ENCODE data around the gene GALNT17. TPM values are rescaled to one million over a fixed set of nuclear protein-coding genes. Genes with fewer than 3 reads are reported as not detected.
A peak's percentile ranks its signal among the peaks of the same experiment; 100 is the strongest.
"Not testable (repeated sequence)": the region's sequence is repeated elsewhere in the genome, so short reads cannot be mapped to it uniquely, and the experiment has no call there.

The GALNT17 gene
- total RNA-seq, 3 donors from 2014 or later = 1.2 to 9.9 (median 3.3) TPM

DNA sequence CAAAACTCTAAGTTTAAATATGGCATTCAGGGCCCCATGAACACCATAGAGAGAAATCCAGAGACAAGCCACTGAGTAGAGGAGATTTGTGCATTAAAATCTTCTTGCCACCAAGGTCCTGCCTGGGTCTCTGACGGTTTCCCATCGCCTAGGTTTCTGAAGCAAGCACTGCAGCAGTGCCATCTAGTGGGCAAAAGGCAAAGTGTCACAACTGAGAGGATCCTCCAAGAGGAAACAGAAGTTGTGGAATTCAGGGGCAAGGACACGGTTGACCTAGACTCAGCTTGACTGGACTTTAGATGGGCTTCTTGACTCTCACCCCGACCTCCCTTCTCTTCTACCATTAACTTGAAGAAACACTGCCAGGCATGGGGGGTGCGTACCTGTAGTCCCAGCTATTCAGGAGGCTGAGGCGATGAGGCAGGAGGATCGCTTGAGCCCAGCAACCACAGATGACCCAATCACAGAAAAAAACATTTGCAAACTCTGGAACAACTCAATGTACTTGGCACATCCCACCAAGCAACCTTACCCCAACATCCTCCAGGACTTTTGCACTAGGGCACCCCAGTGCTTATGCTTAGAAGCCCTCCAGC lies 604.1 kb downstream of the GALNT17 start:
- Histone ChIP-seq H3K9me3 (no peaks in the 10 kb centered on the region), H3K27me3 (no peaks in the 10 kb centered on the region), H3K4me3 (no peak overlapping the region), H3K4me1 (no peaks in the 10 kb centered on the region), H3K36me3 (no peaks in the 10 kb centered on the region), H3K27ac (no peak overlapping the region)
- peak; percentile 32 to 63 for DNase-seq (ENCODE audit: low spot score in 2 of 2)
- intact Hi-C loops (cut with DNase I; ENCODE audit: low total_unique reads) = no loop called here
- TF ChIP-seq, protein P1, sequence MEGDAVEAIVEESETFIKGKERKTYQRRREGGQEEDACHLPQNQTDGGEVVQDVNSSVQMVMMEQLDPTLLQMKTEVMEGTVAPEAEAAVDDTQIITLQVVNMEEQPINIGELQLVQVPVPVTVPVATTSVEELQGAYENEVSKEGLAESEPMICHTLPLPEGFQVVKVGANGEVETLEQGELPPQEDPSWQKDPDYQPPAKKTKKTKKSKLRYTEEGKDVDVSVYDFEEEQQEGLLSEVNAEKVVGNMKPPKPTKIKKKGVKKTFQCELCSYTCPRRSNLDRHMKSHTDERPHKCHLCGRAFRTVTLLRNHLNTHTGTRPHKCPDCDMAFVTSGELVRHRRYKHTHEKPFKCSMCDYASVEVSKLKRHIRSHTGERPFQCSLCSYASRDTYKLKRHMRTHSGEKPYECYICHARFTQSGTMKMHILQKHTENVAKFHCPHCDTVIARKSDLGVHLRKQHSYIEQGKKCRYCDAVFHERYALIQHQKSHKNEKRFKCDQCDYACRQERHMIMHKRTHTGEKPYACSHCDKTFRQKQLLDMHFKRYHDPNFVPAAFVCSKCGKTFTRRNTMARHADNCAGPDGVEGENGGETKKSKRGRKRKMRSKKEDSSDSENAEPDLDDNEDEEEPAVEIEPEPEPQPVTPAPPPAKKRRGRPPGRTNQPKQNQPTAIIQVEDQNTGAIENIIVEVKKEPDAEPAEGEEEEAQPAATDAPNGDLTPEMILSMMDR (IDR thresholded peaks at IDR 0.05) = peak; percentile 55 to 67 (median 66)
- no peak for TF ChIP-seq POLR2AphosphoS5 (IDR thresholded peaks at IDR 0.05)

DNA sequence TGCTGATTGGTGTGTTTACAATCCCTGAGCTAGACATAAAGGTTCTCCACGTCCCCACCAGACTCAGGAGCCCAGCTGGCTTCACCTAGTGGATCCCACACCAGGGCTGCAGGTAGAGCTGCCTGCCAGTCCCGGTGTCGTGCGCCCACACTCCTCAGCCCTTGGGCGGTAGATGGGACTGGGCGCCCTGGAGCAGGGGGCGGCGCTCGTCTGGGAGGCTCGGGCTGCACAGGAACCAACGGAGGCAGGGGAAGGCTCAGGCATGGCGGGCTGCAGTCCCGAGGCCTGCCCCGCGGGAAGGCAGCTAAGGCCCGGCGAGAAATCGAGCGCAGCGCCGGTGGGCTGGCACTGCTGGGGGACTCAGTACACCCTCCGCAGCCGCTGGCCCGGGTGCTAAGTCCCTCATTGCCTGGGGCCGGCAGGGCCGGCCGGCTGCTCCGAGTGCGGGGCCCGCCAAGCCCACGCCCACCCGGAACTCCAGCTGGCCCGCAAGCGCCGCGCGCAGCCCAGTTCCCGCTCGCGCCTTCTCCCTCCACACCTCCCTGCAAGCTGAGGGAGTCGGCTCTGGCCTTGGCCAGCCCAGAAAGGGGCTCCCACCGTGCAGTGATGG lies 606.1 kb downstream of the GALNT17 start:
- H3K36me3 ChIP-seq; H3K9me3 ChIP-seq; H3K4me1 ChIP-seq; H3K27me3 ChIP-seq; H3K4me3 ChIP-seq; intact Hi-C loops (cut with DNase I; ENCODE audit: low total_unique reads); H3K27ac ChIP-seq; DNase-seq (ENCODE audit: low spot score in 2 of 2): not testable (repeated sequence)

DNA sequence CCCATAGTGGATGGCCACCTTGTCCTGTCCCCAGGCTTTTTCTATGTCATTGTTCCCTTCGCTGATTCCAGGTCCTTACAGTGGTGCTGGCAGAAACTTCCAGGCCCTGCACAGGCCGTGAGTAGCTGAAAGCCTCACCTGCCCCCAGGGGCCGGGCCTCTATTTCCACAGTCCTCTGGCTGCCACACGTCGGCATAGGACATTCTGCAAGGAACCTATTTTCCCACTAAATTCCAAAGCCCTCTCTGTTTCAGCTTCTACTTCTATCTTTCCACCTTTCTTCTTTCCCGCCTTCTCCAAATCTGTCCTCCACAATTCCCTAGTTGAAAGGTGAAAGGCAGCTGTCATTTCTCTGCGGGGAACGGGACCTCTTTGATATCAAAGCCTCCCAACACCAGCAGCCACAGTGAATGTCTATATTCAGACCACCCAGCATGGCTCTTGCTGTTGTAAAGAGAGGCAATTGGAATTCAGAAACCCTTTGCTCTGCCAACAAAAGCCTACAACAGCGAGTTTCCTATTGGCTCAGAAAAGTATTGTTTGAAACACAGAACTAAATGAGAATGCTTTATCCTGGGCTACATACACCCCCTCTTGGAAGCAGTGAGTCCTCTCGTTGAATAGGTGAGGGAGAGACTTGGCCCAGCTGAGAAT lies 607.7 kb downstream of the GALNT17 start:
- Histone ChIP-seq H3K27me3 (no peaks in the 10 kb centered on the region), H3K9me3 (no peaks in the 10 kb centered on the region), H3K27ac (no peak overlapping the region), H3K36me3 (no peaks in the 10 kb centered on the region), H3K4me3 (no peak overlapping the region), H3K4me1 (no peaks in the 10 kb centered on the region)
- TF ChIP-seq, protein P1 (IDR thresholded peaks at IDR 0.05) = no peak
- no peak for TF ChIP-seq POLR2AphosphoS5 (IDR thresholded peaks at IDR 0.05)
- no peak for TF ChIP-seq POLR2A (IDR thresholded peaks at IDR 0.05)
- intact Hi-C loops (cut with DNase I; ENCODE audit: low total_unique reads) = no loop called here
- no peak for DNase-seq (ENCODE audit: low spot score in 2 of 2)

DNA sequence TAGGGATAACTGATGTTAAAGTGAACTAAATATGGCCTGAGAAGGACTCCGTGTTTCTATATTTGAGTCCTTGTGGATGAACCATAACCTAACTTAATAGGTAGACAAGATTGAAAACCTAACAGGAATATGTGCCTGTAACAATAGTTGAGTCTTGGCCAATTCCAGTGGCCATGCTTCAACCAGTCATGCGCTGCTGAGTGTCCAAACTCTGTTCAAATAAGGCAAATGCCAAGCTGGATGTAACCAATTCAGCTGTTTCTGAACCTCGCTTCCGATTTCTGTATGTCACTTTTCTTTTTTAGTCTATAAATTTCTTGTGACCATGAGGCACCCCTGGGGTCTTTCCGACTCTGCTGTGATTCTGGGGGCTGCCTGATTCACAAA lies 608.2 kb downstream of the GALNT17 start:
- no peak for TF ChIP-seq POLR2A (IDR thresholded peaks at IDR 0.05)
- TF ChIP-seq POLR2AphosphoS5 (IDR thresholded peaks at IDR 0.05) = no peak
- TF ChIP-seq, protein P1 (IDR thresholded peaks at IDR 0.05) = no peak
- intact Hi-C loops (cut with DNase I; ENCODE audit: low total_unique reads) = no loop called here
- no peaks in the 10 kb centered on the region for H3K27me3 ChIP-seq
- no peaks in the 10 kb centered on the region for H3K4me1 ChIP-seq
- DNase-seq (ENCODE audit: low spot score in 2 of 2) = no peak
- no peak overlapping the region for H3K27ac ChIP-seq
- no peak overlapping the region for H3K4me3 ChIP-seq
- H3K36me3 ChIP-seq = no peaks in the 10 kb centered on the region
- H3K9me3 ChIP-seq = no peaks in the 10 kb centered on the region

DNA sequence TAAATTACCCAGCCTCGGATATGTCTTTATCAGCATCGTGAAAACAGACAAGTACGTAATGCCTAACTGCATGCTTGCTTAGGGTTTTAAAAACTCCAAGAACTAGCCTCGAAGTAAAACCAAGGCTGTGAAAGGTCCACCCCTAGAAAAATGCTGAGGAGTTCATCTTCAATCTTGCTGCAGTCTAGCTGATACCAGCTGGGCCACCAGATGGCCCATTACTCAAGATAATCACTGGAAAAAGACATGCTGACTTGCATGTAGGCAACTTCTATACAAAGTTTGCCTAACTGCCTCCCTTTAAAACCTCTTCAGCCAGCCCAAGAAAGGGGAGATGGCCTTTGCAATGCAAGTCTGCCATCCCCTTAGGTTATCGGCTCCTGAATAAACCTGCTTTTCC lies 614.1 kb downstream of the GALNT17 start:
- TF ChIP-seq, protein P1 (IDR thresholded peaks at IDR 0.05) = no peak
- TF ChIP-seq POLR2AphosphoS5 (IDR thresholded peaks at IDR 0.05) = no peak
- no peak for TF ChIP-seq POLR2A (IDR thresholded peaks at IDR 0.05)
- DNase-seq (ENCODE audit: low spot score in 2 of 2) = no peak
- H3K9me3 ChIP-seq = no peaks in the 10 kb centered on the region
- H3K4me3 ChIP-seq = no peak overlapping the region
- intact Hi-C loops (cut with DNase I; ENCODE audit: low total_unique reads) = no loop called here
- no peaks in the 10 kb centered on the region for H3K27me3 ChIP-seq
- no peak overlapping the region for H3K27ac ChIP-seq
- H3K36me3 ChIP-seq = no peaks in the 10 kb centered on the region
- H3K4me1 ChIP-seq = no peaks in the 10 kb centered on the region

All from breast epithelium (tissue), 4 donors.